Cardiac fibroblast (primary cell): Measurements from ENCODE around the gene CEP78.

Source experiments
- DNase-seq, 2 donors: peaks; one replicate each; pipeline versions ENCODE4 v3.0.0 to v3.0.0-alpha.2; 2010; ENCODE audit warnings: low read depth in 2 of 2
- H3K4me3 ChIP-seq, 2 donors: replicated peaks in 1 of 2; 1 replicate in 1 of 2; 2 replicates in 1 of 2; pipeline ENCODE4 v1.5.1; 2011; ENCODE audit warnings: low read depth in 2 of 2, low read length in 2 of 2, mild to moderate bottlenecking in 2 of 2, moderate library complexity in 1 of 2
- CTCF ChIP-seq: IDR thresholded peaks from one replicate; pipeline ENCODE4 v1.5.1; 2011; ENCODE audit warnings: low read depth, mild to moderate bottlenecking, low read length, inconsistent platforms

Gene CEP78

GRCh38 chr9:78320875-78321496 is 85.1 kb downstream of the CEP78 start:
- H3K4me3 ChIP-seq = no peak overlapping the region
- TF ChIP-seq CTCF = no peak
- DNase-seq = peak in 1 of 2 donors; percentile 43

DNA sequence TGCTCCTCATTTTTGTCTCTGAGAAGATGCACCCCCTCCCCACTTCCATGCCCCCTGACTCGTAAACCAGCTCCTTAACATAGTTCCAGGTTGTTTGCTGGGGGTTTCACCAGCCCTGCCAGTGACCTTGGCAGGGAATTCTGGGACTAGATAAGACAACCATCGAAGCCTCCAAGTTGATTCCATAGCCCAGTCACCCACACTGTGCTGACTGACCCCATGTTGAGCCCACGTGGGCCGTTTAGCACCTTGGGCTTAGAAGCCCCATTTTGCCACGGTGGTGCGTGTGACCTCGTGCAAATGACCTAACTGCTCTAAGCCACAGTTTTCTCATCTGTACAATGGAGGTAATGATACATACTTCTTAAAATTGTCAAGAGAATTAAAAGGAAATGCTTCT is 85.6 kb downstream of the CEP78 start:
- H3K4me3 ChIP-seq = no peak overlapping the region
- no peak for TF ChIP-seq CTCF
- DNase-seq = no peak

DNA sequence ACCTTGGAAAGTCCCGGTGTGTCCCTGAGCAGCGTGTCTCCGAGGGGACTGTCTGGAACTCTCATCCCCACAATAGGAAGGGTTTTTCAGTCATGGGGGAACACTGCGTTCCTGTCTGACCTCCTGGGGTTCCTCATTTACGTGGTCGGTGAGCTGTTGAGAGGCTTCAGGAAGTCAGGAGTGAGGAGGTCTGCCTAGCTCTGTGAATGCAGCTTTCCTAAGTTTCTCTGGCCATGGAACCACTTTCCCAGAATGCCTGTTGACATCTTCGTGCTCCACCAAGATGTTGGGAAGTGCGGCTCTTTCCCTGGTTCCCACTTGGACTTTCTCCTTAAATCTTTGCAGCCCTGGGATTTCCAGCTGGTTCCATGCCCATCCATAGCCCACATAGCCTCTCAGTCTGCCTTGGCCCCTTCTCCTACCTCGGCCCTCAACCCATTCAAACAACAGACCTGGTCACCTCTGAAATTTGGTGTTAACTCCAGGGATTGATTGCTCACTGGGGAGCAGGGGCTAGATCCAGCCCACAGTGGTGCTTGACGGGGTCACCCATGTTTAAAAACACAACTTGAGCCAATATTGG is 88.3 kb downstream of the CEP78 start:
- no peak for TF ChIP-seq CTCF
- no peak overlapping the region for H3K4me3 ChIP-seq
- no peak for DNase-seq

DNA sequence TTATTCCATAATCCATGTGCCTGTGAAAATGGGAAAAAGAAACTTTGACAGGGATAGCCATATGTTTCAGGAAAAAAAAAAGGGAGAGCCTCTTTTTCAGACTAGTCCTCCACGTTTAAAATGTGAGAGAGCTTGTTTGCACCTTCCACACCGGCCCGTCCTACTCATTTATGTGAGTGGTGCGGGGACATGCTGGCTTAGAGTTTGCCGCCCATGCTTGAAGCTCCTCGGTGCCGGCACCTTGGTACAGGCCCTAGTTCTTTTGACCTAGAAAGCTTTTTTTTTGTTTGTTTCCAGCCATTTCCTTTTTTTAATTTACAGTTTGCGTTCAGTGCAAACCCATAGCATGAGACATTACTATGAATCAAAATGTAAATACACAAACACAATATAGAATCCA is 88.8 kb downstream of the CEP78 start:
- TF ChIP-seq CTCF = no peak
- no peak overlapping the region for H3K4me3 ChIP-seq
- DNase-seq = no peak

- DNase-seq = peak; percentile 48 to 76
- H3K4me3 ChIP-seq = no peak overlapping the region
- TF ChIP-seq CTCF = no peak
These were observed 89.5 kb downstream of the CEP78 start for GRCh38 chr9:78325343-78325742.

DNA sequence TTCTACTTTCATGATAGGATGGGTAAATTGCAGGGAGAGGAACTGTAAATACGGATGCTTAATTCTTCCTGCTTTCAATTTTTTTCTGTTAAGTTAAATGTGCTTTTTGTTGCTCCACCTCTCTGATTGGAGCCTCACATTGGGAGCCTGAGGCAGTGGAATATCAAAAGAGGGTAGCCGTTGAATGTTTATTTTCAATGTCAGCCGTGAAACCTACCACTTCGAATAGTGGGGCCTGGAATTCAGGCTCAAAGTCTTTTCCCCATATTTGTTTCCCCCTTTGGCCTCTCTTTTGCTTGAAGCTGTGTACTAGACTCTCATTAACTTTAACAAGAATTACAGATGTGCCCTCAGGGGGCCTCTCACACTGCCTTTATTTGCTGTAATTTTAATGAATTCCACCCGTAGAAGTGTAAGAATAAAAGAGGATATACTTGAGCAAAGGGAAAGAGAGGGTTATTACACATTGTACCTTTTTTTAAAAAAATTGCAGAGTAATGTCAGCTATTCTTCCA is 90.0 kb downstream of the CEP78 start:
- DNase-seq = no peak
- TF ChIP-seq CTCF = no peak

DNA sequence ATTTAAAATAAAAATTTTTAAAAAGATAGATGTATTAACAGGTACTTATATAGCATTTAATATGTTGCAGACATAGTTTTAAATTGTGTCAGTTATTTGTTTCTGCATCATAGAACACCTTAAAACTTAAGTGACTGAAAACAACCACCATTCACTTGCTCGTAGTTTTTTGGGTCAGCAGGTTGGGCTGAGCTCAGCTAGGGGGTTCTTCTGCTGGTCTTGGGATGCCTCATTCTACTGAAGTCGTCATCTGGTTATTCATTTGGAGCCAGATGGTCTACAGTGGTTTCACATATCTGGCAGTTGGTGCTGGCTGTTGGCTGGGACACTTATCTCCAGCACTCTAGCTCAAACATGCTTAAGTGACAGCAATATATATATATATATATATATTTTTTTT is 90.7 kb downstream of the CEP78 start:
- TF ChIP-seq CTCF = no peak
- DNase-seq = no peak
- no peak overlapping the region for H3K4me3 ChIP-seq

More for the DNA sequence above, 90.0 kb downstream of the CEP78 start:
- H3K4me3 ChIP-seq = no peak overlapping the region
